HG03571 (cell line): Measurements from ENCODE around the gene ATP2B2.

Source experiments
- ATAC-seq: cut with Tn5 transposase; IDR thresholded peaks from one replicate; pipeline ENCODE4 v1.9.1; 2021; ENCODE audit not compliant: unreplicated experiment

Gene ATP2B2

DNA sequence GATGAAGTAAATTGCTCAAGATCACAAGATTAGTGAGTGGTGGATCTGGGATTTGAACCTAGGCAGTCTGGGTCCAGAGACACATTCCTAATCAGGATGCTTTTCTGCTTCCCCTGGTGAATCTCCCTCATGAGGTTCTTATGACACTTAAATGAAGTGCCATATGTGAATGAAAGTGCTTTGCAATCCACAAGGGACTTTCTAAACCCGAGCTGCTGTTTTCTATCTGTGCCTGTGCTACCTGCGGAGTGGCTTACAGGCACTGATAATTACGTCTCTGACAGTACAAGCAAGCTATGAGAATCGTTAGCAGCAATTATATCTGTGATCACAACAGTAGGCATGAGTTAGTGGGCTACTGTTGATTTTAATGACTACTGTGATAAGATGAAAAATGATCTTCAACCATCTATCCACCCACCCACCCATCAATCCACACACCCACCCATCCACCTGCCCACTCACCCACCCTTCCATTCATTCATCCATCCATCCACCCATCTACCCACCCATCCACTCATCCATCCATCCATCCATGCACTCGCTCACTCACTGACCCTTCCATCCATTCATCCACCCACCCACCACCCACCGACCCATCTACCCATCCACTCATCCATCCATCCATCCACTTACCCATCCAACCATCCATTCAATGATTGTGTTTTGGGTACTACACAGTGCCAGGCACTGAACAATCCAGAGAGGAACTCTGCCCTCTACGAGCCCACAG is 51.8 kb downstream of the ATP2B2 start:
- ATAC-seq = no peak

DNA sequence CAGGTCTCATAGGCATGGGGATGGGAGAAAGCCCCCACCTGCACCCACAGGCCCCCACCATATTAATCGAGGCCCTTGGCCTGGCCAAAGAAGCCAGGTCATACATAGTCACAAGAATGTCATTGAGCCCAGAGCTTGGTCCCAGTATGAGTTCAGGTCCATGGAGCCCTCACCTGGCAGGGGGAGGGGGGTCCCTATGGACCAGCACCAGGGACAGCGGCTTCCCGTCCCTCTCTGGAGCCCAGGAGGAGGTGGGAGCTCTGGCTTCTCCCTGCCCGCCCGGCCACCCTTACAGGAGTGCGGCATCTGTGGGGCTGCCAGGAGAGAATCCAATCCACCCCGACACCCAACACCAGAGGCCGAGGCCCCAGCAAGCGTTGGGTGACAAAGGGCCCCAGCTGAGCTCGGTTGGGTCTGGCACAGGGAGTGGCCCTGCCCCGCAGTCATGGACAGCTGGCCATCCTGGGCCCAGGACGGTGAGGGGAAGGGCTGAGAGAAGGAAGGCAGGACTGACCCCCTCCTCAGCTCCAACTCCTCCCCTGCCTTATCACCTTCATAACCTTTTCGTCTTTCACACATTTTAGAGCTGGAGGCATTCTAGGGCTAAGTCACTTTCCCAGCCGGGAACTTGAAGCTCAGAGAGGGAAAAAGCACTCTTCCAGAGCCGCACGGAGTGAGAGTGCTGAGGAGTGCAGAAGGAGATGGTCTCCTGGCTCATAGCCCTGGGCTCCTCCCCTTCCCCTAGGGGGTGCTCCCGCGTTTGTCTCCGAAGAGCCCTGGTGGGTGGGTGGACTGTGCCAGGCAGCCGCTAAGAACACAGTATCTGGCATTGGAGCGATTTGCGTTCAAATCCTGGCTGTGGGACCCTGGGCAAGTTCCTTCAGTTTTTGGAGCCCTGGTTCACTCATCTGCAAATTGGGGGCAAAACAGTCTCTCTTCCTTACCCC is 54.6 kb downstream of the ATP2B2 start:
- no peak for ATAC-seq

DNA sequence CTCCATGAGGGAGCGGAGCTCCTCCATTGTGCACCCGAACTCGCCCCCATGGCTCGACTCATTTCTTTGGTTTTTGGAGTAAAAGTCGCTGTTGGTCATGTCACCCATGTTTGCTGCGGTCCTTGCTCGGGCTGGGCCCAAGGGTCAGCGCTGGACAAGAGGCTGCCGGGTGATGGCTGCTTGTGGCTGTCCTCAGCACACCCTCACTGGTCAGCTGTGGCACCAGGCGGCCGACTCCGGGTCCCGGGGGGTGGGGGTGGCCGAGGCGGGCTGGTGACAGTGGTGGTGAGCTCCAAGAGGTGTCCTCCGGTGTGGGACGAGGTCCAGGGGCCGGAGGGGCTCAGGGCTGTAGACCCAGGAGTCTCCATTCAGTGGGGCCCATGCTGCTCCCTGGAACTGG is 56.0 kb downstream of the ATP2B2 start:
- ATAC-seq = no peak

DNA sequence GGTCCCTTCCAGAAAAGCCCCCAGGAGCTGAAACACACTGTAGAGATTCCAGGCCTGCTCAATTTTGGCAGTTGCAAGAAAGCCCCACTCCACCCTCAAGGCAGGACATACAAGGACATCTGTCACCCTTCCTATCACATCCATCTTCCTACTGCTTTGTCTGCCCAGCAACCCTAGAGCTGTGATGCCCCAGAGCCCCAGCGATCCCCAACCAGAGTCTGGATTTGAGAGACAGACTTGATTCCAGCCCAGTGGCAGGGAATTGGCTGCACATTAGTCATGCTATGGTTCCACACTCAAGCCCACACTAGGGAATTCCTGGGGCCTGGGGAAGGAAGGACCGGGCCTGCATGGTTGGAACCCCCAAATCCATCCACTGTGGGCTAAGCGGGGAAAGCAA is 56.8 kb downstream of the ATP2B2 start:
- ATAC-seq = no peak

DNA sequence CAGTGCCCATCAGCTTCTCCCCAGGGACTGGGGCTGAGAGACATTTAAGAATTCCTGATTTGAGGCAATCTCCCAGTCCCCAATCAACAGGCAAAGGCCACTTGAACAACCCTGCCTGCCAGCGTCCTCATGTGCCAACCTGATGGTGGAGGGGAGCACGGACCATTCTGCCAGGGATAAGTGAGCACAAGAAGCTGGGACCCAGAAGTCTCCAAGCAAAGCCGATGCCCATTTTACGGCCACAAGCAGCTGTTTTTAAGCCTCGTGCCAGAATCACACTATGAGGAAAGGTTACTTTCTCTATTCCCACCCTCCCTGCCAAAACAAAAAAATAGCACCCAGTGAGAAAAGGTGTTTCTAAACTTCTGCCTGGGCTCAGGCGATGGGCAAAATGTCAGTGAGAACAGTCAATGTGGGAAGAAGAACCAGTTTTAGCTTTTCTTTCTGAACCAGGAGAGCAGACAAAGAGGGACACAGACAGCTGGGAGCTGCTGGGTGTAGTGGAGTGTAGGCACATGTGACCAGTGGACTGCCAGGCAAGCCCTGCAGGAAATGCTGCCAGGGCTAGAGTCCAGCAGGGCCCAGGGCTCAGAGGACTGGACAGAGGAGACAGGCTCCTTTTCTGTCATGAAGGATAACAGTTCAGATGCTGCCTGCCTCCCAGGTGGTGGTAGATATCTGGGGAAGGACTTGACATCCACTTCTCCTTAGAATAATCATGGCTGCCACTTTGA is 57.7 kb downstream of the ATP2B2 start:
- ATAC-seq = no peak

DNA sequence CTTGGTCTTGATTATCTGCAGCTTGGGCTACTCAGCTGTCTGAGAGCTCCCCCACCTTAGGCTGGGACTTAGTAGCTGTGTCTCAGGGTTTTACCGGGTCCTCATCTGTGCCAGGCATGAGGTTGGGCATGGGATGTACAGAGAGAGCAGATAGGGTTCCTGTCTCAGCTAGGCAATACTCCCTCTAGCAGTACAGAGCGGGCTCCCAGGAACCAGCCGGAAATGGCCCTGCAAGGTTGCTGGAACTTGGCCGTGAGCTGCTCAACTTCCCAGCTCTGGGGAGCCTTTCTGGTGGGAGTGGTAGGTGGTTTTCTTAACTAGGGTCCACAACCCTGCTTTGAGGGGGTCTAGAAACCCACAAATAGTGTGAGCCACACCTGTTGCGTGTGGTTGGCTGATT is 58.3 kb downstream of the ATP2B2 start:
- ATAC-seq = no peak

DNA sequence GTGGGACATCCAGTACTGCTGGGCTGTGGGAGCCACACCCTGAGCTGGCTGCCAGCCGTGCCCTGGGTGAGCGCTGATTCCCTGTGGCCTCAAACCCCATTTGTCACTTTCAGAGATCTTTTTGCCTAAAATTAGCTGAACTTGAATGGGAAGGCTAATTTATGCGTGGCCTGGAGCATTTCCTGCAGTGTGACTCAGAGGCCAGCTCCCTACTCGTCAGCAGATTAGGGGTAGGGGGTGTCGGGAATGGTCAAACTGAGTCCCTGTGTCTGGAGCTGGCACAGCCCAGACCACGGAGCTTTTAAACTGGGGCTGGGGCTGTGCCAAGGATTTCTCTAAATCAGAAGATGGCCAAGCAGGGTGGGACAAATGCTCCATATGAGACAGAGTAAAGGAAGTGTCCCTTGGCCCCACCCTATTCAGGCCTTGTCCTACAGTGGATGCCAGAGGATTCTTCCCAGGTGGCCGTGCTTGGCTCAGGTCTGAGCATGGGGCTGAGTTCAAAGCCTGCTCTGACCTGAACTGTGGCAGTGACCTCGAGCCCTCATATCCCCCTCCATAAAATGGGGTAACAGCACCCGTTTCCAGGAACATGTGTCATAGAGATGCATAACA is 59.7 kb downstream of the ATP2B2 start:
- no peak for ATAC-seq

DNA sequence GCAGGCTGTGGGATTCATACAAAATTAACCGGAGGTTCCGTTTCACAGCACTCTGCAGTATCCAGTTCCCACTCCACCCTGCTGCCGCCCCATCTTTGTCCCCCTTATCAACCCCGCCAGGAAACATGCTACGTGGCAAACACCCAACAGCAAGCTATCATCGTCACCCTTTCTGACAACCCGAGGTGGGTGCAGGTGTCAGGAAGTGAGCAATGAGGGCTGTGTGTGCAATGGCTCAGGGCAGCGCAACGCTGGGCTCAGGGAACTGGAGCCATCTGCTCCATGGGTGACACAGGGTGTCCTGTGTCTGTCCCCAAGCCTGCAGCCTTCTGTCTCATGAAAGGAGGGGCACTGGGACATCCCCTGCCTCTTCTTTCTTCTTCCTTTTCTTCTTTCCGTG is 60.9 kb downstream of the ATP2B2 start:
- no peak for ATAC-seq

DNA sequence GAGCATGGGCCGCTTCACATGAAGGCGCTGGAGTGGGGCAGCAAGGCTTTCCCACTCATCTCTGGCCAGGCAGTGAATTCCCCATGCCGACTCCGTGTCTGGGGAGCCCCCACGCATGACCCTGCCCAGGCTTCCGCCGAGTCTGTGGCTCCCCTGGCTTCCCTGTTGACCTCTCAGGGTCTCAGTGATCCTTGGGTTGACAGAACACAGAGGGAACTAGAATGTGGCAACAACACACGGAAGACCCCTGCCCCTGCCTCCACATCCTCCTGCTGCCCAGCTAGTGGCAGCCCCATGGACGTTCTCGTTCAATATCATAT is 61.3 kb downstream of the ATP2B2 start:
- no peak for ATAC-seq

DNA sequence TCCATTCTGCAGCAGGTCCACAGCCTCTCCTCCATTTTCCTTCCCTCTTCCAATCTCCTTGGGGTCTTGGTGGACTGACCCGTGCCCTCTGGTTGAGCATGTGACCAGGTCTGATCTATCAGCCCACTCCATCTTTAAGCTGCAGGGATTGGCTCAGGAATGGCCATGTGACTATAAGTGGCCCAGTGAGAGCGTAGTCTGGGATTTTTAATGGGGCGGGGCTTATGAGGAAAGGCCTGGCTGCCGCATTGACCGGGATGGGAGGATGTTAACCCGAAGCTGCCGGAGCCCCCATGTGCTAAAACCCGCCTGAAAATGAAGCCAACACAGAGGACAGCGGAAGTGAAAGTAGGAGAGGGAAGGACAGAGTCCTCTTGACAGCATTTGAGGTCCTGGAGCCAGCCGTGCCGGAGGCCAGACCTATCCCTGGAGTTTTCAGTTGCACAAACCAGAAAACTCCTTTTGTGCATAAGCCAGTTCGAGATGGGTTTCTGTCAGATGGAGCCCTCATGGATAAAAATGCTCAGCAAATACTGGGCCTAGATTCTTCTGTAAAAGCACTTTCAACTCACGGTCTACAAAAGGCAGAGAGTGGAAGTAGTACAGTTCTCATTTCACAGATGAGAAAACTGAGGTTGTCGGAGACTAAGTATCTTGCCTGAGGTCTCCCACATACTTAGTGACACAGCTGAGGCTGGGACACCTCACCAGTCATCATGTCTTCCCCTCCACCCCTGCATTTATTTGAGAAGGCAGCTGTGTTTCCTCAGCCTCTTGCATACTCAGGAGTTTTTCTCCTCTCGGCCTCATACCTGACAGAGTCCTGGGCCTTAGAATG is 61.9 kb downstream of the ATP2B2 start:
- ATAC-seq = no peak

DNA sequence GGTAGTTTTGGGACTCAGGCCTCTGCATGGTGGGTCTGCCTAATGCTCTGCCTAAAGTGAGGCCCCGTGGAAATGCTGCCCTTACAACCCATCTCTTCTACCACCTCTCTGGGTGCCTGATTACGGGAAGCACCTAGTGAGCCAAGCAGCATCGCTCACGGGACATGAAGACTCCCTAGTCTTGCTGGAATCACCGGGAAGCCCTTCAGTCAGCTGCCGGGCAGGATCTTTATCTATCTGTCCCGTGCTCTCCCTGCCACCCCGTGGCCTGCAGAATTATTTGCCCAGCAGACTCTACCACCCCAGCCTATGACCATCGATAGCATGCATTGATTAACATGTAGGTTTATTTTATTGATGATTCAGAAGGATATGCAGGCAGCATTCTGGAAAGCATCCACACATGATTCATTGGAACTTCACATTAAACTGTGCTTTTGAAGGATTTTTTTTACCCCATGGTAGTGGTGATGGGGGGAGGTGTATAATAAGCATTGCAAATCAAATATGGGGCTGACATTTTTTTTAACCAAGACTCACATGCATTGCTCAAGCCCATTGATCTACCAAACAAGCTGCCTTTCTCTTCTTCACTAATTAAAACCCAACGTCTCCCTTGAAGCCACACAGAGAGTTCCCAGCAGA is 63.1 kb downstream of the ATP2B2 start:
- ATAC-seq = no peak

DNA sequence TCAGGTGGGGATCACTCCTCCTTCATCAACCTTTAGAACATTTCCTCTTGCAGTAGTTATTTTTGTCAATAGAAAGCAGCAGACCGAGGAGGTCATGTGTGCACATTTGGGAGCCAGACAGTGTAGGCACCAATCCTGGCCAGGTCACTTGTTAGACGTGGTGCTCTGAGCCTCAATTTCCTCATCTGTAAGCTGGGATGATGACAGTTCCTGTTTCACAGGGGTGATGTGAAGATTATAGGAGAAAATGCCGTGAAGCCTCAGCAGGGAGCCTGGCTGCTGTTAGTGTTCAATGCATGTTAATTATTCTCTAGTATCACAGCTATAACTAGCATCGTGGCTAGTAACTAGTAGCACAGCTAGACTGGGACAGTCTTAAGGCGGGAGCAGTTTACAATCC is 64.7 kb downstream of the ATP2B2 start:
- no peak for ATAC-seq

DNA sequence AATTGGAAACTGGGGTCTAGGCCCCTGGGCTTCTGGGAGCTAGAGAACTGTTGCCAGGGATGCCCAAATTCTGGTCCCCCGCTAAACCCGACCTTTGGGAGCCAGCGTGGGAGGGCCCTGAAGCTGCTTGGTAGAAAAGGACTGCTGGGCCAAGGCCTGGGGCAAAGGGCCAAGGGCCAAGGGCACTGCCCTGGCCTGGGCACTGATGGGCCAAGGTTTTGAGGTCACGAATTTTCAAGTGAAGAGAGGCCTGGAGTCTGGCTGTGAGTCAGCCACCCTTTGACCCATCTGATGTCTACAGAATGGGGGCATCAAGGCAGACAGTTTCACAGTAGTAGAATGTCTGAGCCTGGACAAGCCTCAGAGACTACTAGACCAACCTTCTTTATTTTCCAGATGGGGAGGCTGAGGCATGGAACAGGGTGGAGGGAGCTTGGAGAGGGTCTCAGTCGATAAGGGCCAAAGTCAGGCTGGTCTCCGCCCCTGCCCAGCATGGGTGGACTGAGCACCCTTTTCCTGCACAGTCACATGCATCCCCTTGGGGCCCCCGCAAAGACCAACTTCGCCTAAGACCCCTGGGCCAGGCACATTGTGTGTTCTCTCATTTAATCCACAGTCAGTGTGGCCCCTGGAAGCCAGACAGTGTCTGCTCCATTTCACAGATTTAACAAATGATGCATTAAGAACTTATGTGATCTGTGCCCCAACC is 66.3 kb downstream of the ATP2B2 start:
- ATAC-seq = no peak

DNA sequence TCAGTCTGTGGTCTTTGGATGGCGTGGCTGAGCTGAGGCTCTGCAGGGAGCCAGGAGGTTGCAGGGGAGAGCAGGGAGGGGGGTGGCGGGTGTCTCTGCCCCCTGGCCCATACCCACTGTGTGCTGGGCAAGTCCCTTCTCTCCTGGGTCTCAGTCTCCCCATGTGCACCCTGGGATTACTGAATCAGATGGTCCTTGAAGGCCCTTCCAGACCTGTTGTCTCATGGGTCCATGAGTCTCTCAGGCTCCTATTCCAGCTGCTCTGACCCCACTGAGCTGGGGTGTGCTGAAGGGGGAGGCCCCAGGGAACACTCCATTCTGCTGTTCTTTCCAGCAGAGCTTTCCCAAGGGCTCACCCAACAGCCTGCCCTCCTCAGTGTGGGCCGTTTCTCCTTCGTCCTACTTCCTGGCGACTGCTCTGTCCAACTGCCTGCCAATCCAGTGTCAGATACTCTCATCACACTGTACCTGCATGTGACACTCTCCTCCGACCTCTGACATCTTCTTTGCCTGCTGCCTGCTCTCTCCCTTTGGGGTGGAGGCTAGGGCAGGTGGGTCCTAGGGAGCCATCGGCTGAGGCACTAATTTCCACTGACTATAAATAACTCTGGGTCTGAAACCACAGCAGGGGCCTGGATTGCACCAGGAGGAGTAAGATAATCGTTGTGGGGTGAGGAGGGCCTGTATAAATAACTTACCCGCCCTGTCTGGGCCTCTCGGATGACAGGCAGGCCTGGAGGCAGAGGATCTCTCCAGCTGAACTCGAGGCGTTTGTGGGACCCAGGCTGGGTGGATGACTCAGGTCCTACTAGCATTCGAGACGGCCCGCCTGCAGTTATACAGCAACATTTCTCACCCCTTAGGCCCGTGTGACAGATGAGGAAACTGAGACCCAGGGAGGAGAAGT is 67.1 kb downstream of the ATP2B2 start:
- no peak for ATAC-seq

DNA sequence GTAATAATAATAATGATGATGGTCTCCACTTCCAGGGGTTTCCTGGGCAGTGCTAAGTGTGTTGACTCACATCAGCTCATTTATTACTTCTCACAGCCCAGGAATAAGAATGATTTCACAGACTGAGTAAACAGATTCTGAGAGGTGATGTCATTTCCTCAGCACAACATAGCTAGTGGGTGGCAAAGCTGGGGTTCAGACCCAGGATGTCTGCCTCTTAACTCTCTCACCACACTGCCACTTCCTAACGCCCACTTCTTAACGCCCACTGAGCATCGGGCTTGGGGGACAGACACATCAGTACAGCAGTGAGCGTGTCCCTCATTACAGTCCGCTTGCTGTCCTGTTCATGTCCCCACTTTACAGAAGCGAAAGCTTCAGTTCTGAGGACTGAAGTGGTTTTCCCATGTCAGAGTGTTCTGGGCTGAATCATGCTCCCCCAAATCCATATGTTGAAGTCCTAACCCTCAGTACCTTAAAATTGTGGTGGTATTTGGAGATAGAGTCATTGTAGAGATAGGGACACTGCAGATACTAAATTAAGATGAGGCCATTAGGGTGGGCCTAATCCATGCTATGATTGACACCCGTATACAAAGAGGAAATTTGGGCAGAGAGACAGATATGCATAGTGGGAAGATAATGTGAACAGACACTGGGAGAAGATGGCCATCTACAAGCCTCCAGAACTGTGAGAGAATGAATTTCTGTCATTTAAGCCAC is 68.0 kb downstream of the ATP2B2 start:
- no peak for ATAC-seq

DNA sequence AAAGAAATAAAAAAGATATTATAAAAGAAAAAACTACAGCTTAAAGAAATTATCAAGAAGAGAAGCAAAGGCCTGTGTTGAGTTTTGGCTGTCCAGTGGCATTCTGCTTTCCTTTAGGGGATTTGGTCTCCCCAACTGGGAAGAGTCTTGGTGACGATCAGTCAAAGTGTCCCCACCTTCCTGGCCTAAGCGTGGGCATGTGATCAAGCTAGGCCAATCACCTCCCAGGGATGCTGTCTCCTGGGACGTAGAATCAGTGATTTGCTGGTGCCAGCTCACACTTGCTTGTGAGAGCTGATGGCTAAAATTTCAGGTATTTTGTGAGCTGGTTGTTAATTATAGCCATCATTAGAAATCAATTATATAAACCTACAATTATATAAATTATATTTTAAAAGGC is 69.5 kb downstream of the ATP2B2 start:
- ATAC-seq = no peak

DNA sequence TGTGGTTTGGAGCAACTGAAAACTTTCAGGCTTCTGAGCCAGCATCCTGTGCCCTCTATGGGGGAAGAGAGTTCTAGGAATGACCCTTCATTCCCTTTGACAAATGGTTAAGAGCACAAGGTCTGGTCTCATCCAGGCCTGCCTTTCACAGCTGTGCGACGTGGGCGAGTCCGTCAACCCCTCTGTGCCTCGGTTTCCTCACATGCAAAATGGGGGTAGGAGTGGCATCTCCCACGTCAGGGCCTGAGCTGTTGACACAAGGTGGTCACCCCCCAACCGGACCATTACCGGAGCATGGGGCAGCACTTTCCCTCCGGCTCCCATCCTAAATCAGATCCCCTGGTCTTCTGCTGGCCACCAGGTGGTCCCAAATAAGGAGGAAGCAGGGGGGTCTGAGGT is 70.4 kb downstream of the ATP2B2 start:
- no peak for ATAC-seq
